Endothelial cell of umbilical vein (primary cell): ENCODE data around the gene CRYBG3. TPM values are rescaled to one million over a fixed set of nuclear protein-coding genes. Genes with fewer than 3 reads are reported as not detected.

Experiments
- BruUV-seq: library from RNA; stranded (reverse); fragments of 400-500 nt; replicated peaks from 2 replicates; lab custom pipeline; 2021; lab: Mats Ljungman, UMichigan
- CTCF ChIA-PET: fragments of 300-600, 350-600 bp; sonication (Branson Sonifier 250); formaldehyde crosslinking; loops from one replicate; lab custom pipeline; 2021; ENCODE audit warnings: antibody characterized with exemption, inconsistent platforms; lab: Charles Lee
- POLR2A ChIA-PET: fragments of 300-600, 350-600 bp; sonication (Branson Sonifier 250); formaldehyde crosslinking; loops from one replicate; lab custom pipeline; 2021; ENCODE audit warnings: antibody characterized with exemption, inconsistent platforms; lab: Charles Lee
- DNase-seq: peaks from one replicate; pipeline ENCODE4 v3.0.0-alpha.2; 2011; ENCODE audit warnings: low read depth, low spot score
- FAIRE-seq: peaks from 2 replicates; lab custom pipeline; 2011; peaks lifted over from hg19 to GRCh38; lab: Jason Lieb, UNC
- H2AFZ ChIP-seq: 2 replicates; pipeline ENCODE4 v1.6.0; 2012; ENCODE audit warnings: low read depth, low read length, control low read depth, inconsistent platforms
- H3K27ac ChIP-seq: 2 replicates; pipeline ENCODE4 v1.5.1; 2011; ENCODE audit warnings: low read depth, mild to moderate bottlenecking, control low read depth, low read length, moderate library complexity; ENCODE audit not compliant: insufficient read depth
- H3K27me3 ChIP-seq, 2 experiments: 2 replicates each; pipeline versions ENCODE4 v1.6.0 to v1.6.1; 2011; ENCODE audit warnings: low read length in 2 of 2, mixed read lengths in 1 of 2; ENCODE audit not compliant: control insufficient read depth in 2 of 2, insufficient read depth in 2 of 2
- H3K36me3 ChIP-seq, 2 experiments: 2 replicates in 1 of 2; 3 replicates in 1 of 2; pipeline ENCODE4 v1.5.1; 2011; ENCODE audit warnings: low read length in 2 of 2, mild to moderate bottlenecking in 1 of 2, moderate library complexity in 1 of 2; ENCODE audit not compliant: control insufficient read depth in 2 of 2, insufficient read depth in 2 of 2; ENCODE audit errors: extremely low read depth in 1 of 2
- H3K4me1 ChIP-seq: 3 replicates; pipeline ENCODE4 v1.5.1; 2011; ENCODE audit warnings: mild to moderate bottlenecking, low read length; ENCODE audit not compliant: control insufficient read depth, insufficient read depth; ENCODE audit errors: extremely low read depth
- H3K4me2 ChIP-seq: 2 replicates; pipeline ENCODE4 v1.6.1; 2011; ENCODE audit warnings: low read length, control low read depth, mixed read lengths; ENCODE audit not compliant: insufficient read depth
- H3K4me3 ChIP-seq, 3 experiments: fragments of 200-600 bp in 1 of 3; sonication (generic), shearing (Covaris generic) in 1 of 3; replicated peaks in 1 of 3; 2 replicates each; pipeline ENCODE4 v1.5.1; 2011 to 2016; ENCODE audit warnings: control low read depth in 3 of 3, low read length in 3 of 3, mild to moderate bottlenecking in 2 of 3, inconsistent platforms in 1 of 3, low read depth in 1 of 3, moderate library complexity in 1 of 3; ENCODE audit not compliant: insufficient read depth in 1 of 3
- H3K79me2 ChIP-seq: 2 replicates; pipeline ENCODE4 v1.6.0; 2012; ENCODE audit warnings: low read length, inconsistent platforms; ENCODE audit not compliant: control insufficient read depth, insufficient read depth
- H3K9ac ChIP-seq: replicated peaks from 2 replicates; pipeline ENCODE3; 2011; ENCODE audit warnings: low read length, control low read depth; ENCODE audit not compliant: insufficient read depth; ENCODE audit errors: extremely low read depth
- H3K9me1 ChIP-seq: replicated peaks from 3 replicates; pipeline ENCODE4 v1.6.0; 2011; ENCODE audit warnings: mild to moderate bottlenecking, low read length; ENCODE audit not compliant: control insufficient read depth, insufficient read depth; ENCODE audit errors: extremely low read depth
- H3K9me3 ChIP-seq: replicated peaks from 2 replicates; pipeline ENCODE4 v1.5.1; 2012; ENCODE audit warnings: low read length, inconsistent platforms; ENCODE audit not compliant: control insufficient read depth, insufficient read depth
- H4K20me1 ChIP-seq: replicated peaks from 2 replicates; pipeline ENCODE3; 2011; ENCODE audit warnings: mild to moderate bottlenecking, low read length; ENCODE audit not compliant: control insufficient read depth, insufficient read depth; ENCODE audit errors: extremely low read depth
- CTCF ChIP-seq, 2 donors: IDR thresholded peaks; 1 replicate in 1 of 2; 2 replicates in 1 of 2; pipeline ENCODE4 v1.5.1; 2011; ENCODE audit warnings: low read length in 2 of 2, mild to moderate bottlenecking in 2 of 2, moderate library complexity in 2 of 2, control low read depth in 1 of 2, inconsistent platforms in 1 of 2, low read depth in 1 of 2; ENCODE audit not compliant: insufficient read depth in 1 of 2; ENCODE audit errors: extremely low read depth in 1 of 2
- EZH2 ChIP-seq: IDR thresholded peaks from 2 replicates; pipeline ENCODE4 v1.6.1; 2012; ENCODE audit warnings: borderline replicate concordance, low read depth, mild to moderate bottlenecking, moderate library complexity, low read length, inconsistent platforms; ENCODE audit not compliant: severe bottlenecking
- FOS ChIP-seq: IDR thresholded peaks from 2 replicates; pipeline ENCODE4 v1.6.1; 2011; ENCODE audit warnings: mild to moderate bottlenecking, low read length, moderate library complexity, borderline replicate concordance; ENCODE audit not compliant: insufficient read depth
- GATA2 ChIP-seq: IDR thresholded peaks from 2 replicates; pipeline ENCODE4 v1.7.0; 2011; ENCODE audit warnings: low read depth, mild to moderate bottlenecking, moderate library complexity, mixed read lengths, low read length; ENCODE audit not compliant: insufficient read length, insufficient read depth
- JUN ChIP-seq: IDR thresholded peaks from 2 replicates; pipeline ENCODE4 v1.6.1; 2011; ENCODE audit warnings: borderline replicate concordance, low read depth; ENCODE audit not compliant: insufficient read length, insufficient read depth
- MAX ChIP-seq: IDR thresholded peaks from 2 replicates; pipeline ENCODE4 v1.6.1; 2011; ENCODE audit not compliant: insufficient read depth, insufficient read length
- MYC ChIP-seq: IDR thresholded peaks from one replicate; pipeline ENCODE4 v1.6.1; 2011; ENCODE audit warnings: mild to moderate bottlenecking, low read depth, low read length
- POLR2A ChIP-seq: IDR thresholded peaks from 2 replicates; pipeline ENCODE4 v1.6.1; 2012; ENCODE audit warnings: low read depth, mild to moderate bottlenecking, control low read depth, low read length
- POLR2AphosphoS5 ChIP-seq: IDR thresholded peaks from 2 replicates; pipeline ENCODE4 v1.6.1; 2012; ENCODE audit warnings: low read depth, mild to moderate bottlenecking, control low read depth, low read length, moderate library complexity; ENCODE audit not compliant: insufficient read depth
- dilution Hi-C: fragments of 300-500 bp; cut with MboI; formaldehyde crosslinking; loops from one replicate; pipeline ENCODE4 v1.15.0; 2019; ENCODE audit warnings: low sequenced_read_pairs; ENCODE audit not compliant: extremely low pct_ligation_motif_present
- intact Hi-C: fragments of 100-400 bp; cut with micrococcal nuclease; formaldehyde crosslinking; loops from one replicate; pipeline ENCODE4 v1.10.0; 2022
- polyA plus RNA-seq, 4 experiments: library from polyadenylated mRNA; depleted of rRNA in 3 of 4; stranded (reverse) in 3 of 4; unstranded in 1 of 4; fragments of >200 nt; gene quantifications; 2 replicates each; pipeline versions ENCODE4 v1.2.1 to v1.2.3, GENCODE V29; 2011 to 2012; ENCODE audit warnings: missing spikeins in 1 of 4
- total RNA-seq: library from RNA; stranded (reverse); gene quantifications from 2 replicates; pipeline ENCODE4 v1.2.3, GENCODE V29; 2021

CRYBG3 gene
- total and polyA plus RNA-seq, 2 donors (not counting 3 experiments of a cell fraction or from before 2014, with no cell fraction given), result 2.8 to 15.0 TPM

DNA sequence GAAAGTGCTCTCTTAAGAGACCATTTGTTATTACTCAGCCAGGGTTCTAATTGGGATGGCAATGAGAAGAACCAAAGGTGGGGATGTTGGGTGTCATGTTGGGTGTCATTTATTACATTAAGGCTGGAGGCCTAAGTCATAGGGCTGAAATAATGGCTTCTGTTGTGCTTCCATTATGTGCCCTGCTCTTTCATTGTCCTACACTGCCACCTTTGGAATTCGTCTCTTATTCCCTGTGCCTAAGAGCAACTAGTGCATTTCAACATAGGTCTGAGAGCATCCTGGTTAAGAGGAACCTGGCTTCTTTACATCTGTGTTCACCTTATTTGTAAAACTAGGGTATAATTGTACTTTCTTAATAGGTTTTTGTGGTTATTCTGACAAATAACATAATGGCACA is 118.2 kb downstream of the CRYBG3 start:
- Histone ChIP-seq H3K9me3 (no peaks in the 10 kb centered on the region), H3K27me3 (no peaks in the 10 kb centered on the region), H3K9ac (no peak overlapping the region), H3K9me1 (no peaks in the 10 kb centered on the region), H3K4me1 (no peaks in the 10 kb centered on the region), H4K20me1 (no peaks in the 10 kb centered on the region), H3K4me3 (no peak overlapping the region), H3K36me3 (peaks cover 8 to 15% of the 10 kb centered on the region in 2 experiments), H3K27ac (no peak overlapping the region), H3K79me2 (no peaks in the 10 kb centered on the region), H2AFZ (no peak overlapping the region), H3K4me2 (no peak overlapping the region)
- ChIA-PET CTCF (interaction anchor here (1.0 to 2.5 kb wide), 4 partner anchors 11 to 221 kb away, joined by 3 to 10 read pairs (median 4); partner anchors contain the start of gene CRYBG3), POLR2A (no interaction called here)
- DNase-seq (peak; percentile 26), FAIRE-seq (no peak)
- TF ChIP-seq POLR2A (no peak), MAX (no peak), CTCF (IDR thresholded peaks at IDR 0.05; ENCODE audit: extremely low read depth in 1 of 2, insufficient read depth in 1 of 2, low read depth in 1 of 2, low read length in 2 of 2) (no peak), MYC (no peak), GATA2 (no peak), POLR2AphosphoS5 (no peak), JUN (no peak), FOS (no peak), EZH2 (no peak)
- intact Hi-C loops, result loop anchor here (1.0 kb wide), 1 partner anchor 147 kb away; no protein-coding TSS in a partner anchor
- BruUV-seq, result no TSS peak
- dilution Hi-C loops, result no loop called here
